ENCODE data around the gene RPS6KA2. TPM values are rescaled to one million over a fixed set of nuclear protein-coding genes. Genes with fewer than 3 reads are reported as not detected.

RPS6KA2 gene
- total RNA-seq, 1 donor from 2014 or later, result 33.7 TPM

DNA sequence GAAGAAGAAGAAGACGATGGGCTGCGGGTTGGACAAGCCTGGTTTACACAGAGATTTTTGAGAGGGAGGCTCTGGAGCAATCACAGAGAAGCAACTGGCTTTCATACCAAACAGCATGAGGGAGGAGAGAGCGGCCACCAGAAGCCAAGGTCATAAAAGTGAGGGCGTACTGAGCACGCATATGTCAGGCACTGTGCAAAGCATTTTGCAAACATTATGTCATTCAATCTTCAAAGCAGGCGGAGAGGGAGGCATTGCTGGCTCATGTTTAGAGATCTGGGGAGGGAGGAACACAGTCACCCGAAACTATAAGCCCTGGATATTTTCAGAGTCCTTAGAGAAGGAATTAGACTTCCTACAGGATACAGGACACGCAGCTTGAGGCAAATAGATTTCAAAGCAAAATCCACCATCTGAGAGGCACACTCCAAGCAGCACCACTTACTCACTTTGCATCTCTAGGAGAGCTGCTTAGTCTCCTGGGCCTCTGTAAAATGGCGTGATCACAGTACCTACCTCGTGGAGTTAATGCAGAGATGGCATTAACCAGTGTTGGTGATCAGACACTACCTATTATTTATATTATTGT, 65.2 kb downstream of the RPS6KA2 start:
- H3K4me3 Mint-ChIP-seq, result no peak overlapping the region
- H3K9me3 Mint-ChIP-seq, result peaks cover 10% of the 10 kb centered on the region
- H3K4me1 Mint-ChIP-seq, result peaks cover 13% of the 10 kb centered on the region
- no peaks in the 10 kb centered on the region for H3K27me3 Mint-ChIP-seq (ENCODE audit: low read depth)
- no peak for DNase-seq (ENCODE audit: low read depth, low spot score)
- TF ChIP-seq, protein P1, sequence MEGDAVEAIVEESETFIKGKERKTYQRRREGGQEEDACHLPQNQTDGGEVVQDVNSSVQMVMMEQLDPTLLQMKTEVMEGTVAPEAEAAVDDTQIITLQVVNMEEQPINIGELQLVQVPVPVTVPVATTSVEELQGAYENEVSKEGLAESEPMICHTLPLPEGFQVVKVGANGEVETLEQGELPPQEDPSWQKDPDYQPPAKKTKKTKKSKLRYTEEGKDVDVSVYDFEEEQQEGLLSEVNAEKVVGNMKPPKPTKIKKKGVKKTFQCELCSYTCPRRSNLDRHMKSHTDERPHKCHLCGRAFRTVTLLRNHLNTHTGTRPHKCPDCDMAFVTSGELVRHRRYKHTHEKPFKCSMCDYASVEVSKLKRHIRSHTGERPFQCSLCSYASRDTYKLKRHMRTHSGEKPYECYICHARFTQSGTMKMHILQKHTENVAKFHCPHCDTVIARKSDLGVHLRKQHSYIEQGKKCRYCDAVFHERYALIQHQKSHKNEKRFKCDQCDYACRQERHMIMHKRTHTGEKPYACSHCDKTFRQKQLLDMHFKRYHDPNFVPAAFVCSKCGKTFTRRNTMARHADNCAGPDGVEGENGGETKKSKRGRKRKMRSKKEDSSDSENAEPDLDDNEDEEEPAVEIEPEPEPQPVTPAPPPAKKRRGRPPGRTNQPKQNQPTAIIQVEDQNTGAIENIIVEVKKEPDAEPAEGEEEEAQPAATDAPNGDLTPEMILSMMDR (conservative IDR thresholded peaks at IDR 0.05), result no peak
- H3K27ac Mint-ChIP-seq (ENCODE audit: unreplicated experiment), result no peak overlapping the region
- peaks cover 13% of the 10 kb centered on the region for H3K36me3 Mint-ChIP-seq (ENCODE audit: low read depth)

DNA sequence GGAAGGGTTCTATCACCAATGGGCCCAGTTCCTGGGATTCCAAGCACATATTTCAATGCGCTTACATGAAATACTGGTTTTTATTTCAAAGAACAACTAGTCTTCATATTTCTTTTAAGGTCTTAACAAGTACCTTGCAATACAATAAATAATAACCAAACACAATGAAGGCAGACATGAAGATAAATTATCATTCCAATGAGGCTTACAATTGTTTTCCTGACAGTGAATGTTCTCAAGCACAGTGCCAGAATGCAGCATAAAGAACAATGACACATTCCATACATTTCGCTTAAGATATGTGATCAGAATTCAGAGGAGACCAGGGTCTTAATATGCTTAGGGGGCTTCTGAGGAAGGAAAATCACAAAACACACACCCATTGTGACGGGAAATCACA, 66.8 kb downstream of the RPS6KA2 start:
- TF ChIP-seq, protein P1 (conservative IDR thresholded peaks at IDR 0.05), result no peak
- no peak overlapping the region for H3K4me3 Mint-ChIP-seq
- H3K27ac Mint-ChIP-seq (ENCODE audit: unreplicated experiment), result no peak overlapping the region
- peaks cover 14% of the 10 kb centered on the region for H3K9me3 Mint-ChIP-seq
- peaks cover 23% of the 10 kb centered on the region for H3K4me1 Mint-ChIP-seq
- no peak for DNase-seq (ENCODE audit: low read depth, low spot score)
- H3K27me3 Mint-ChIP-seq (ENCODE audit: low read depth), result no peaks in the 10 kb centered on the region
- peaks cover 18% of the 10 kb centered on the region for H3K36me3 Mint-ChIP-seq (ENCODE audit: low read depth)

DNA sequence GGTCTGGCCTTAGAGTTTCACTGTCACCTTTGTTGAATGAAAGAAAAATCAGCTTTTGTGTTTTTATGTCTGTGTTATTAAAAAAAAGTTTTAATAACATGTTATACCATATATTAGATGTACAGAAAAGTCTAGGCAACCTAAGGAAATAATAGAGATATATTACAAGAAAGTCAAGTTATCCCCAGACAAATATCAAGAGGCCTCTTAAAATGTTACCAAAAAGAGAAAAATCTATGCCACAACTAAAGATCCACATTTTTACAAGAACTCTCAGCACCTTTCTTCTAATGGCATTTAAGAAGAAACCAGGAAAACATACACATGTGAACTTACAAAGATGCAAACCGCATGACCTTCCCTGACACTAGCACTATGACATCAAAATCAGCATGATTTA, 67.4 kb downstream of the RPS6KA2 start:
- Mint-ChIP-seq H3K4me1 (peaks cover 26% of the 10 kb centered on the region), H3K9me3 (peaks cover 14% of the 10 kb centered on the region), H3K36me3 (ENCODE audit: low read depth) (peaks cover 18% of the 10 kb centered on the region), H3K27ac (ENCODE audit: unreplicated experiment) (no peak overlapping the region), H3K27me3 (ENCODE audit: low read depth) (no peaks in the 10 kb centered on the region), H3K4me3 (no peak overlapping the region)
- TF ChIP-seq, protein P1 (conservative IDR thresholded peaks at IDR 0.05), result no peak
- DNase-seq (ENCODE audit: low read depth, low spot score), result no peak

DNA sequence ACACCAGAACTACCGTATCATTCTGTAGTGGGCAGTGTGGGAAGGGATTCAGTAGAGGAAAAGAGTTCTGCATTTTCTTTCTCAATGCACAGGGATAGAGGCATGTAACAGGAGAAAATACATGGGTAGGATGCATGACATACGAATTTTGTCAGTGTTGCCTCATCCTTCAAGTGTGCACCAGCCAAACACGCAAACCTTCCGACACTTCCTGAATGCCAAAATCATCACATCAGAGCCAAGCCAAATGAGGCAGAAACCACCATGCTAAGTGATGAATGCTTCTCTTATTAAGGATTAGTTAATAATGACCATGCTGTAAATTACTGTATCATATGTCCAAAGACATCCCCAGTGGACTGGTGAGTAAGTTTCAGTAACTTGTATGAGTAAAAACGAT, 67.8 kb downstream of the RPS6KA2 start:
- H3K9me3 Mint-ChIP-seq, result peaks cover 14% of the 10 kb centered on the region
- no peak overlapping the region for H3K27ac Mint-ChIP-seq (ENCODE audit: unreplicated experiment)
- peaks cover 26% of the 10 kb centered on the region for H3K4me1 Mint-ChIP-seq
- peaks cover 18% of the 10 kb centered on the region for H3K36me3 Mint-ChIP-seq (ENCODE audit: low read depth)
- no peaks in the 10 kb centered on the region for H3K27me3 Mint-ChIP-seq (ENCODE audit: low read depth)
- DNase-seq (ENCODE audit: low read depth, low spot score), result no peak
- H3K4me3 Mint-ChIP-seq, result no peak overlapping the region
- TF ChIP-seq, protein P1 (conservative IDR thresholded peaks at IDR 0.05), result no peak

DNA sequence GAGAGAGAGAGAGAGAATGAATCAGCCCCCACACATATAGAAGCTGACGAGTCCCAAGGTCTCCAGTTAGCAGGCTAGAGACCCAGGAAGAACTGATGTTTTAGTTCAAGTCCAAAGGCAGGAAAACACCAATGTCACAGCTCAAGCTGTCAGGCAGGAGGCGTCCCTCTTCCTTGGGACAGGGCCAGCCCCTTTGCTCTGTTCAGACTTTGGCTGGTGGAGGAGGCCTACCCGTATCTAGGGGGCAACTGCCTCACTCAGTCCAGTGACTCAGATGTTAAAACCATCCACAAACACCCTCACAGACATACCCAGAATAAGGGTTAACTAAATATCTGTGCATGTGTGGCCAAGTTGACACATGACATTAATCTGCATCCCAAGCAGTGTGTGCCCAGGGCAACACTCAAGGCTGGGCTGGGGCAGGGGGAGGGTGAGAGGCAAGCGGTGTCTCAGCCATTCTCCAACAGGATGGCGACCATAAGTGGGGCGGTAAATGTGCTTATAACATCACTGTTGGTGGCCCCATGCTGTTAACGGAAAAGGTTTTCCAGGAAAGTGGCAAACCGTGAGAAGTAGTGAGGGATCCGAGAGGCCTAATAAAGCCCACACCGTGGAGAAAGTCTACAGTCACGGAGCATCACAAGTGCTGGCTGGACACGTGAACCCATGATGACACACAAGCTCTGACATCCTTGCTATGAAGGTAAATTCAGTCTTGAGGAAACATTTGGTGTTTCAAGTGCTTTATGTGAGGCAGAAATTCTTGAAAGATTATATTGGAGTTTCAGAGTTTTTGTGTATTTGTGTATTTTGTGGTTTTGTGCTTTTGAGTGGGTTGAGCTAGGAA, 68.7 kb downstream of the RPS6KA2 start:
- H3K36me3 Mint-ChIP-seq (ENCODE audit: low read depth), result peaks cover 18% of the 10 kb centered on the region
- H3K4me3 Mint-ChIP-seq, result no peak overlapping the region
- H3K4me1 Mint-ChIP-seq, result peaks cover 29% of the 10 kb centered on the region
- no peak overlapping the region for H3K27ac Mint-ChIP-seq (ENCODE audit: unreplicated experiment)
- H3K9me3 Mint-ChIP-seq, result peaks cover 14% of the 10 kb centered on the region
- DNase-seq (ENCODE audit: low read depth, low spot score), result no peak
- TF ChIP-seq, protein P1 (conservative IDR thresholded peaks at IDR 0.05), result no peak
- H3K27me3 Mint-ChIP-seq (ENCODE audit: low read depth), result no peaks in the 10 kb centered on the region

All from neural crest cell (in vitro differentiated cells).